ENCODE measurements around the gene BCAR1. TPM values are rescaled to one million over a fixed set of nuclear protein-coding genes. Genes with fewer than 3 reads are reported as not detected.
A peak's percentile ranks its signal among the peaks of the same experiment; 100 is the strongest.

Gene BCAR1
- total and polyA plus RNA-seq, 2 of the 13 experiments (the other 11 are each of a cell fraction or from before 2014, with no cell fraction given) = 48.1 to 51.7 TPM

- no peak; the same call in 1 of the 2 replicates for TF ChIP-seq ZNF615 (CRISPR knock-in tag; IDR thresholded peaks at IDR 0.05; ENCODE audit: borderline replicate concordance)
- peak; percentile 80; the same call in 1 of the 2 replicates for TF ChIP-seq NR0B2 (CRISPR knock-in tag; IDR thresholded peaks at IDR 0.05)
- peak; percentile 90 for TF ChIP-seq ZNF691 (CRISPR knock-in tag; IDR thresholded peaks at IDR 0.05; ENCODE audit: borderline replicate concordance, low read depth)
- no peak; the same call in 1 of the 2 replicates for TF ChIP-seq ZNF547 (CRISPR knock-in tag; IDR thresholded peaks at IDR 0.05)
- peak; percentile 77 for TF ChIP-seq ZNF263 (CRISPR knock-in tag; IDR thresholded peaks at IDR 0.05)
- peak; percentile 22; the same call in 1 of the 2 replicates for TF ChIP-seq SMAD3 (CRISPR knock-in tag; IDR thresholded peaks at IDR 0.05)
- no peak for TF ChIP-seq ZNF414 (CRISPR knock-in tag; IDR thresholded peaks at IDR 0.05)
- TF ChIP-seq DNMT3B (CRISPR knock-in tag; conservative IDR thresholded peaks at IDR 0.05) = no peak
- TF ChIP-seq IKZF4 (CRISPR knock-in tag; IDR thresholded peaks at IDR 0.05; ENCODE audit: borderline replicate concordance, low read depth, not compliant biosample characterization) = no peak
- TF ChIP-seq CREB1 (IDR thresholded peaks at IDR 0.05) = no peak
- no peak for TF ChIP-seq CREB1 (CRISPR knock-in tag; IDR thresholded peaks at IDR 0.05)
- no peak for TF ChIP-seq MATR3 (CRISPR knock-in tag; IDR thresholded peaks at IDR 0.05)
- peak; percentile 63; the same call in 1 of the 2 replicates for TF ChIP-seq ETS1 (CRISPR knock-in tag; IDR thresholded peaks at IDR 0.05)
- TF ChIP-seq ATF6 (CRISPR knock-in tag; conservative IDR thresholded peaks at IDR 0.05) = no peak
- TF ChIP-seq SRSF1 (optimal IDR thresholded peaks at IDR 0.05; ENCODE audit: low read depth, low read length) = no peak
- TF ChIP-seq CC2D1A (CRISPR knock-in tag; IDR thresholded peaks at IDR 0.05) = 0 out of 2 replicates have a peak, but pooled peaks have one; percentile 64
- TF ChIP-seq FOXJ3 (CRISPR knock-in tag; IDR thresholded peaks at IDR 0.05; ENCODE audit: borderline replicate concordance) = 0 out of 2 replicates have a peak, but pooled peaks have one; percentile 32
- TF ChIP-seq ZNF329 (CRISPR knock-in tag; IDR thresholded peaks at IDR 0.05; ENCODE audit: low read depth) = no peak
- TF ChIP-seq PHF20 (CRISPR knock-in tag; IDR thresholded peaks at IDR 0.05) = peak; percentile 60; the same call in 1 of the 2 replicates
- TF ChIP-seq ZNF296 (CRISPR knock-in tag; conservative IDR thresholded peaks at IDR 0.05) = peak; percentile 37; the same call in 1 of the 2 replicates
- TF ChIP-seq ZNF354B (CRISPR knock-in tag; IDR thresholded peaks at IDR 0.05) = 0 out of 2 replicates have a peak, but pooled peaks have one; percentile 41
- peak; percentile 91; the same call in 1 of the 2 replicates for TF ChIP-seq ZNF674 (CRISPR knock-in tag; IDR thresholded peaks at IDR 0.05; ENCODE audit: low read depth)
- TF ChIP-seq RBM22 (optimal IDR thresholded peaks at IDR 0.05; ENCODE audit: low read length) = no peak
- peak; percentile 52; the same call in 1 of the 2 replicates for TF ChIP-seq ZNF782 (CRISPR knock-in tag; IDR thresholded peaks at IDR 0.05; ENCODE audit: borderline replicate concordance)
- TF ChIP-seq ZNF264 (CRISPR knock-in tag; IDR thresholded peaks at IDR 0.05) = peak; percentile 85; the same call in 1 of the 2 replicates
These were observed 14.7 kb upstream of the BCAR1 start (continued) for GRCh38 chr16:75265911-75266701.

All from HepG2 (cell line).